Measurements from ENCODE around the gene CMTM5.

CMTM5 gene

DNA sequence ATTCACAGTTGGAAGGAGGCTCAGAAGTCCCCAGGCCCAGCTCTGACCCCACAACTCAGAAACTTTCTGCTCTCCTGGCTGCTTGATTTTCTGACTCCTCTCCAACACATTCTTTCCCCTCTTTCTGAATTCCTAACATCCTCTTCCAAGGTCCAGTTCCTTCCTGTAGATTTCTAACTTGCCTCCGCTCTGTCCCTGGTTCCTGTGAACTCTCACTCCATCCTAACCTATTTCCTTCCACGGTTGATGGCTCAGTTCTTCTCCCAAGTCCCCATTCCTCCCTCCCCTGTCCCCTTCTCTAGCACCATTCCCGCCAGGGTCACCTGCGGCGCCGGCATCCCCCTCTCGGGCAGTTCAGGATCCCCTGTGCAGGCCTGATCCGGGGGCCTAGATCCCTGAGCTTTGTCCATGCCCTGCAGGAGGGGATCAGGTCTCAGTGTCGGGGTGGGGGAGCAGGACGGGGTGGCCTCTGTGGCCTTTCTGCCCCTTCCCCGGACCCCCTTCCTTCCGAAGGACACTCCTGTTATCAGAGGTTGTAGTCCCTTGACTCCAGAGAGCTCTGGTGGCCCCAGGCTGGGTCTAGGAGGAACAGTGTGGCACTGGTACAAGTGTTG lies 18.2 kb upstream of the CMTM5 start:
- ATAC-seq = no peak

DNA sequence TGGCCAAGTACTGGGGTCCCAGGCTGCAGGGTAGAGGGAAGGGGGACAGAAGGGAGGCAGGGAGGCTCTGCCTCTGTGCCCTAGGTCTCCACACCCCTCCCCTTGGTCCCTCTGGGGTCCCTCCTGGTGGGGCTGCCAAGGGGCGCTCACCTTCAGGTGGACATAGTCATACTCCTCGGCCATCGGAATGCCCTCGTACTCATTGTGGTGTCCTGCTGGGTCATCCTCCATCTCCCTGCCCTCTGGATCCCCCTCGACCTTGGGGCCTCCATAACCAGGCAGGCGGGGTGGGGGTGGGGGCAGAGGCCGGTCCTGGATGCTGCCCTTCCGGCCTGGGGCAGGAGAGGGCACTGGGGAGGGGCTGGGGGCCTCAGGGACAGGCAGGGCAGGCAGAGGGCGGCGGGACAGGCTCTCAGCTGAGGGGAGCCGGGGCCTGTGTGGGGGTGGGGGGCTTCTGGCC lies 17.6 kb upstream of the CMTM5 start:
- no peak for ATAC-seq

DNA sequence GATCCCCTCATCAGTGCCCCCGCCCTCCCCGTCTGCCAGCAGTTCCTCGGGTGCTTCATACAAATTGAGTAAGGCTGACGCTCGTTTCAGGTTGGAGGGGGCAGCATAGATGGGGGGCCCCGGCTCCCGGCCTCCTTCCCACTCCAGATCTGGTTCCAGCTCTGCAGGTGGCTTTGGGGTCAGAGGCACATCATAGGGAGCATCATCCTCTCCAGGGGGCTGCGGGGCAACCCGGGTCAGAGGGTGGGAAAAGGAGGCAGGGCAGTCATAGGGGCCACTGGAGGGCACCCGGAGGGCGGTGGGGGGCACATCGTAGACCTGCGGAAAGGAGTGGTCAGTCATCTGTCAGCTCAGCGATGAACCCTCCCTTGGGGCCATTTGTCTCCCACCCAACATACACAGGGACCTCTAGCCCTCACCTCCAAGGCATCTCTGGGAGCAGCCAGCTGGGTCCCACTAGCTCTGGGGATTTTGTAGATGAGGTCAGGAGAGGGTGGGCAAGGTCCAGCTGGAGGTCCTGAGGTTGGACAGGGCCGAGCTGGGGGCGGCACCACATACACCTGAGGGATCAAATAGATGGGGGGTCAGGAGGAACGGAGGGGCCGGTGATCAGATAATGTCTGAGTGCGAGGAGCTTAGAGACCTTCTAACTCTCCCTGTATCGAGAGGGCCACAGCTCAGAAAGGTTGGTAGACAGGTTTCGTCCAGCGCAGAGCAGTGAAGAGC lies 17.0 kb upstream of the CMTM5 start:
- ATAC-seq = no peak

DNA sequence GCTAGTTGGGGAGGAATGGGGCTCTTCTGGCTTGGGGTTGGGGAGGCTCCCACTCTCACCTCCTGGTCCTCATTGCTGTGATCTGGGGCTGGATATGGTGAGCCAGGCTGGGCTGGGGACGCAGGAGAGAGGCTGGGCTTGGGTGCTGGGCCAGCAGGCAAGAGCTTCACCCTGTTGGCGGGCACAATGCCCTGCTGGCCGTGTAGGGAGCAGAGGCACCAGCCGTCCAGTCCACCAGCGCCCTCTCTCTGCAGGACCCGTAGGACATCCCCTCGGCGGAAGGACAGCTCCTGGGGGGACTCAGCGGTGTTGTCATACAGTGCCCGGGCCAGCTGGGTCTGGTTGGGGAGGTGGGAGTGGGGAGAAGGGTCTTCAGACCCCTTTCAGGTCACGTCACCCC lies 16.4 kb upstream of the CMTM5 start:
- no peak for ATAC-seq

DNA sequence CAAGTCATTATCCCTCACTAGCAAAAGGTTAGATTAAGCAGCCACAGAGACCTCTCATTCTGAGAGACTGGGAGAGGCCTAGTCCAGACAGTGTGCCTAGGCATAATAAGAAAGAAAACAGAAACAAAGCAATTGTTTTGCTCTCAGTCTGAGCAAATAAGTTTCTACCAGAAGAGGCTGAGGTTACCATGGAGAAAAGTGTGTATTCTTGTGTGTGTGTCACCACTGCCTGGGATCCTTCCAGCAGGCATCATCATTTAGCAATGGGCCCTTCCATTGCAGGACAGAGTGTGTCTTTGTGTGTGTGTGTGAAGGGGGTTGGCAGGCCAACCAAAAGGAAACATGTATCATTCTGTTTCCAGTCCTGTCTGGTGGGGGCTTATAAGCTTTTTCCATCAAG lies 15.5 kb upstream of the CMTM5 start:
- ATAC-seq = peak; percentile 13 to 25

DNA sequence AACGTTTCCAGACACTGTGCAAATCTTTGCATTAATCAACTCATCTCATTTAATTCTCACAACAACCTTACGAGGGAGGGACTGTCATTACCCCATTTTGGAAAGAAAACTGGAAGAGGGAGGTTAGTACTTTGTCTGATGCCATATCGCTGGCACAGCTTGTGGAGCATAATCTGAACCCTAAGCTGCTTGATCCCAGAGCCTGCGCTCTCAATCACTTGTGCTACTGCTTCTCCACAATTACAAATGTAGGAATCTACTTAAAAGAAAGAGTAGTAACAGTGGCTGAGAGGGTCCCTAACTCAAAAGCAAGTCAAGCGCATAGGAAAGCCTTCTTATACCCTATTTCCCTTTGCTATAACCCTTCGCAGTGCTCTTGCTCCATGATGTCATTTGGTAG lies 15.1 kb upstream of the CMTM5 start:
- no peak for ATAC-seq

DNA sequence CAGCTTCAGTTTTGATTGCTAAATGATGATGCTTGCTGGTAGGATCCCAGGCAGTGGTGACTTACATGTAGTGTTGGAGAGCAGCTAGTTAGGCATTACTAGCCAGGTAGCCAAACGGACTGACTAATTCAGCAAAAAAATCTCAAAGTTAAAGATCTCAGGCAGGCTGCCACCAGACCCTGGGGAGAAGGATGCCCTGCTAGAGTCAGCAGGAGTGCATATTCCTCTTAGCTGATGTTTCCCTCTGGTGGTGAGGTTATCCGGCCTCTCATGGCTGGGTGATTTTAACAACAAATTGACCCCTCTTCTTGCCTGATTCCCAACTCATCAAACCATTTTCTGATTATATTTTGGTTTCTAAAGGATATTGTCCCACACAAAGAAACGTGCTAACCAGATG lies 14.6 kb upstream of the CMTM5 start:
- no peak for ATAC-seq

DNA sequence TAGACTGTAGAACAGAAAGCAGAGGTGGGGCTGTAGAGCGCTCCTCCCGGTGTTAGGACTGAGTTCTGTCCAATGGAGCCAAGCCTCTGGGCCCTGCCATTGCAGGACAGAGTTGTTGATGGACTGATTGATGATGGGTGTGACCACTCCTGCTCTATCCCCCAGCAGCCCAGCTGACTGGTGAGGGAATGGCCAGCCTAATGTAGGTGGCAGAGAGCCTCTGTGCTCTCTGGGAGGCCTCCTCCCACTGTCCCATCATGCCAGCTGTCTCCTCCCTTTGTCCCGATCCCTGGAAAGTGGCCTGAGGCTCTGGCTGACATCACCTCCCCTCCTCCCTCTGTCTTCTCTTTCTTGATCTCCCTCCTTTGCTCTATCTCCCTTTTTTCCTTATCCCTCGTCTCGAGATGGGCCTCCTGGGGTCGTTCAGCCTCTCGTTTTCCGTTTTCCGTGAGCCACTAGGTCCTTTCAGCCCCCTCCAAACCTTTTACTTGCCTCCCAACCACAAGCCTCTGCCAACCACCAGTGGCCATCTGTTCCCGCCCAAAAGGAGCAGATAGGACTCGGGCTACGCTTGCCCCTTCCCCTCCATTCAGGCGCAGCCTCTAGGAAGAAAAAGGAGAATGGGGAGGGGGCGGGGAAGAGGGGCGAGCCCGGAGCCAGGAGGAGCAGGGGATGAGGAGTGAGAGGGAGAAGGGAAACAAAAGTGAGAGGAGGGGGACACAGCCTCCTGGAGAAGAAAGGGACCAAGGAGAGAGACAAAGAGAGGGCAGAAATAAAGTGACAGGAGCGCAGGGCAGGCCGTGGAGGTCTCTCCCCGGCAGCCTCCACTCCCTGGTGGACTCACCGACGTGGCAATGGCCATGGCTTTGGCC lies 12.4 kb upstream of the CMTM5 start:
- ATAC-seq = no peak

DNA sequence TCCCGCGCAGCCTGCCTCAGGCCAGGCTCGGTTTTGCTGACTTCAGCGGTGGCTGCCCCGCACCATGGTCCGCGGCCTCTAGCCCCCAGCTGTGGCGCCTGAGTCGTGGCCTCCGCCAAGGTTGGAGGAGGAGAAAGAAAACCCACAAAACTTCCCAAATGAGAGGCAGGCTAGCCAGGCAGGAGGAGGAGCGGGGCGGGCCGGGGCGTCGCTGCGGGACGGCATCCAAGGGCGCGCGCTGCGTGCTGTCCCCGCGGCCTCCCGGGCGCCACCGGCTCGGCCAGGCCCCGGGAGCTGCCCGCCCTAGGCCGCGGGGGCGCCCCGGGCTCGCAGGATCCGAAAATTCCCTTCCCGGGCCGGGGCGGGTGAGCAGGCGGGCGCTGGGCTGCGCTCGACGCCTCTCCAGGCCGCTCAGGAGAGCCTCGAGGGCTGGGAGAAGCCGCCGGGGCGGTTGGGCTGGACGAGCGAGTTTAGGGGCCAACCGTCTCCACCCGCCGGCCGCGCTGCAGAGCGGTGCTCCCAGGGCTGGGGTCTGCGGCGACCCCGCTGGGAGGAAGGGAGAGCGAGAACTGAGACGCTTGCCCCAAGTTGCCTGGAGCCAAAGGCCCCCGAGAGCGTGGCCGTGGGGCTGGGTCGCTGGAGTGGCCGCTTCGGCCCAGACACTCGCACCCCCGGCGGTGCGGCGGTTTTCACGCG lies 11.7 kb upstream of the CMTM5 start, which contains the start of gene EFS:
TSS of gene EFS (minus strand) at position 137 of the 696 bp plus-strand sequence. CDS start 147 bp downstream, outside the sequence.
- no peak for ATAC-seq

DNA sequence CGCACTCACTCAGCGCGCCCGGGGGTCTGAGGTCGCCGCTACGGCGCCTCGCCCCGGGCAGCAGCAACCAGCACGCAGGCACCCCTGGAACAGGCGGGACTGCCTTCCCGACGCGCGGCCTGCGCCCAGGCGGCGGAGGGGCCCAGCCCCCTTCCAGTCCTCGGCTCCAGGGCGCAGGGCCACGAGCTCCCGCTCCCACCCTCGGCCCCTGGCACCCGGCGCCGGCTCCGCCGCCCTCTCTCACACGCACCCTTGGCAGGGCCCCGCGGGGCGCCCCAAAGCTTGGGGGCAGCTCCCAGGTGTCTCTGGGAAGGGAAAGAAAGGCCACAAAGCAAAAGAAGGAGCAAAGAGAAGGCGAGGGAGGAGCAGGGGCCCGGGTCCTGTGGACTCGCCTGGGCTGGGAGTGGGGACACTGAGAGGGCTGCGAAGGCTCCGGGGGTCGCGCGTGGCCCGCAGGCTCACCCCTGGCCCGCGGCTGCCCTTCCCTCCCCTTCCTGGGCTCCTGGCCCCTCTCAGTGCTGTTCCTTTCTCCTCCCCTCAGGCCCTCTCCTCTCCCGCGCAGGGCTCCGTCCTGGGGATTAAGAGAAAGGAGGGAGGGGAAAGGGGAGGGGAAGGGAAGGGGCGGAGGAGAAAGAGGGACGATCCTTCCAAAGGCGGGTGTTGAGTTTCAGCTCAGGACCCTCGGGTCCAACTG lies 11.0 kb upstream of the CMTM5 start:
- no peak for ATAC-seq

DNA sequence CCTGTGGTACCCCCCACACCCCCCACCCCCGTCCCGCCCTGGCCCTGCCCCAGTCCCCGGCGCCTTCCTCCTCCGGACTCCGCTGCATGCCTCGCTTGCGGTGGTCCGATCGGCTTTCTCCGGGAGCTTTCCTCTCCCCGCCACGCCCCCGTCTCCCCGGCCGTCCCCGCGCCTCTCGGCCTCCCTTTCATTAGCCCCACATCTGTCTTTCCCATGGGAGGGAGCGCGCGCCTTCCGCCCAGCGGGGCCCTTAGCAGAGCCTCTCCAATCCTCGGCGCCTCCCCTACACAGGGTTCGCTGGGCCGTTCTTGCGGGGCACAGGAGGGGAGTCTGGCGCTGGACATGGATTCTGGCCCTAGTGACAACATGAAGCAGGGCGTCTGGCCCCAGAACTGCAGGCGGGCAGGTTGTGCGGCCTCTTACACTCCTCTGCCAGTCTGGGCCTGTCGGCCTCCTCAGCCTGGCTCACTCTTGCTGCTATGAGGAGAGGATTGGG lies 10.4 kb upstream of the CMTM5 start:
- no peak for ATAC-seq

DNA sequence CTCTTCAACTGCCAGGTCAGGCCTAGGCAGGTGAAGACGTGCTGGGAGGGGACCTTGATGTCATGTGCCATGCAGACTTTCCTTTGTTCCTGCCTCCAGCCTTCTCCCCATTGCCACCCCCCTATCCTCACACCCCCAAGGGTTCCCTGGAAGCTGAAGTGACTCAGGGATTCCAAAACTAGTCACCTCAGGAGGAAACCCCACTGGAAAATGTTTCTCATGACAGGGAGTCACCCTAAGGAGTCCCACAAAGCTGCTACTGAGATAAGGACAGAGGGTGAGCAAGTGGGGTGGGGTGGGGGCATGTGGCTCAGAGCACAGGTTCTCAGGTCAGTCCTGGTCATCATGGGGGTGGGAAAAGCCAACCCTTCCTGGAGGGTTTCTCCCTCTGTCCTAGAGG lies 6.6 kb upstream of the CMTM5 start:
- ATAC-seq = no peak

DNA sequence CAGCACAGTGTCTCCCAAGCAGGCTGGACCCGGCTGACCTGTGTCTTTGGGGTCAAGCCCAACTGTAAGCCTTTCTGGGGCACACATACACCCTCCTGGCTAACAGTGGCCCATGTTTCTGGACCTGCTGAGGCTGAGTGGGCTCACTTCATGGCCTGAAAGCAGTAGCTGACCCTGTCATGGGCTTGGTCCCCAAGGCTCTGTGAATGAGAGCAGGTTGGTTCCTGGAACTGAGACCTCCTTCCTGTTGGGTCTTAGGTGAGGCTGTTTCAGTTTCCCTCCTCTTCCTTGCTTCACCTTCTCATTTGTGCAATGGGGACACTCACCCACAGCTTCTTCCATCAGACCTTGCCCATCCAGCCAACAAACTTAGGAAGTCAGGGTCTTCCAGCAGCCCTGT lies 5.0 kb upstream of the CMTM5 start:
- ATAC-seq = no peak

DNA sequence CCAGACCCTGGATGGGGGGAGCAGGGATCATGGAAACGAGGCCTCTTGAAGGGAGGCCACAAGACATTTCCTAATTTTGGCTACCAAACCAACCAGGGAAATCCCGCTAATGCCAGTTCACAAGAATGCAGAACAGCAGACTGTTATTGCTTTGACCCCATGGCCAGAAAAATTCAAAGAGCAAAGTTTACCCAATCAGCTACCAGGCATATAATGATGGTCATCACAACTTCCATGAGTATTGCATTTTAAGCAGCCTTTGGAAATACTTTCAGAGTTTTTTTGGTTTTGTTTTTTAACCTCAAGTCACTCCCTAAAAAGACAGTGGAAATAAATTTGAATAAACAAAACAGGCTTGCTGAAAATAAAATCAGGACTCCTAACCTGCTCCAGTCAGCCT lies 4.3 kb upstream of the CMTM5 start, which contains the start of gene IL25:
TSS of gene IL25 (plus strand) at position 301 of the 400 bp plus-strand sequence.
- no peak for ATAC-seq

DNA sequence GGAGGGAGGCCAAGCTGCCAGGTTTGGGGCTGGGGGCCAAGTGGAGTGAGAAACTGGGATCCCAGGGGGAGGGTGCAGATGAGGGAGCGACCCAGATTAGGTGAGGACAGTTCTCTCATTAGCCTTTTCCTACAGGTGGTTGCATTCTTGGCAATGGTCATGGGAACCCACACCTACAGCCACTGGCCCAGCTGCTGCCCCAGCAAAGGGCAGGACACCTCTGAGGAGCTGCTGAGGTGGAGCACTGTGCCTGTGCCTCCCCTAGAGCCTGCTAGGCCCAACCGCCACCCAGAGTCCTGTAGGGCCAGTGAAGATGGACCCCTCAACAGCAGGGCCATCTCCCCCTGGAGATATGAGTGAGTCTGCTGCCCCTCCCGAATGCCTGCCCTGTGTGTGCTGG lies 3.8 kb upstream of the CMTM5 start:
- no peak for ATAC-seq

DNA sequence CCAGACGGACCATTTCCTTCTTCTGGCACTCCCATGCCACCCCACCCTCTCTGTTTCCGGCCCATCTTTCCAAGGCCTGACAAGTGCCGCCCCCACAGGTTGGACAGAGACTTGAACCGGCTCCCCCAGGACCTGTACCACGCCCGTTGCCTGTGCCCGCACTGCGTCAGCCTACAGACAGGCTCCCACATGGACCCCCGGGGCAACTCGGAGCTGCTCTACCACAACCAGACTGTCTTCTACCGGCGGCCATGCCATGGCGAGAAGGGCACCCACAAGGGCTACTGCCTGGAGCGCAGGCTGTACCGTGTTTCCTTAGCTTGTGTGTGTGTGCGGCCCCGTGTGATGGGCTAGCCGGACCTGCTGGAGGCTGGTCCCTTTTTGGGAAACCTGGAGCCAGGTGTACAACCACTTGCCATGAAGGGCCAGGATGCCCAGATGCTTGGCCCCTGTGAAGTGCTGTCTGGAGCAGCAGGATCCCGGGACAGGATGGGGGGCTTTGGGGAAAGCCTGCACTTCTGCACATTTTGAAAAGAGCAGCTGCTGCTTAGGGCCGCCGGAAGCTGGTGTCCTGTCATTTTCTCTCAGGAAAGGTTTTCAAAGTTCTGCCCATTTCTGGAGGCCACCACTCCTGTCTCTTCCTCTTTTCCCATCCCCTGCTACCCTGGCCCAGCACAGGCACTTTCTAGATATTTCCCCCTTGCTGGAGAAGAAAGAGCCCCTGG lies 1.2 kb upstream of the CMTM5 start:
- no peak for ATAC-seq

DNA sequence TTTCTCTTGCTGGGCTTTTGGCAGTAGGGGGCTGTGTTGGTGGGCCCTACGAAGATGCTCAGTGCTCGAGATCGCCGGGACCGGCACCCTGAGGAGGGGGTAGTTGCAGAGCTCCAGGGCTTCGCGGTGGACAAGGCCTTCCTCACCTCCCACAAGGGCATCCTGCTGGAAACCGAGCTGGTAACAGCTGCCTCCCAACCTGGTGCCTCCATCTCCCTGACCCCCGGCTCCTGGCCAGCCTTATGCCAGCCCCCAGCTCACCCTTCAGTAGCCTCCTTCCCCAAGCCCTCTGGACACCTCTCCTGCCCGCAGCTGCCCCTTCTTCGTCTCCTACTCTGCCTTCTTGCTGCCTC lies 328 bp downstream of the CMTM5 start:
- no peak for ATAC-seq

DNA sequence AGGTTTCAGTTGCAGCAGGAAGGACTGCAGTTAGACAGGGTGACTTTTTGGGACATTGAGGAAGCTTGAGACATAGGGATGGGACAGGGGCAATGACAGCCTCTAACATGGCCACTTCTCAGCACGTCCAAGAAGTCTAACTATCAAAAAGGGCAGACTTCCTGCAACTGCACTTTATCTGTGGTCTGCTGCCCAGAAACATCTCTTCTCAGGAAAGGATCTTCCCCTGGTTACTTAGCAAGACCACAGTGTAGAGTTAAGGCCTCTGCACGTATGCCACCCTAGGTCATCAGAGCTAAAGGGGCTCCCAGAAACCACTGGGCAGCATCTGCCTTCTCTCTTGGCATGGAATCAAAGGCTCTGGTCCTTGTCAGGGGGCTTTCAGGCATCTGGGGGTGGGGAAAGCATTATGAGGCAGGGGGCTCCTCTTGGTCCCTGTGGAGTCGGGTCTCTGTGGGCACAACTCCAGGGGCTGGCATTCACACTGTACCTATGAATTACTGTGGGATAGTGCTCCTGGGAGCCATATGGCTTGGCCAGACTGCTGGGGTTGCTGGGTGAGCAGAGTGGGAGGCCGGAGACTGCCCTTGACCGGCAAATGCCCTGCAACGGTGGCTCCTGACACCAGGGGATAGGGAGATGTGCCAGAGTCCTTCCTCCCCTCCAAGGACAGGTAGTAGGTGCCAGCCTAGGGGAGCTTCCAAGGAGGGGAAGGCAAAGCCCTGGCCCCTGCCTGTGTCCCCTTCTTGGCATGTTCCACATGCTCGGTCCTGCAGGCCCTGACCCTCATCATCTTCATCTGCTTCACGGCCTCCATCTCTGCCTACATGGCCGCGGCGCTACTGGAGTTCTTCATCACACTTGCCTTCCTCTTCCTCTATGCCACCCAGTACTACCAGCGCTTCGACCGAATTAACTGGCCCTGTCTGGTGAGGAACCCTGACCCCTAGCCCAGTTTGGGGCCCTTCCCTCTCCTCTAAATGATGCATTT lies 1.0 kb downstream of the CMTM5 start:
- no peak for ATAC-seq

DNA sequence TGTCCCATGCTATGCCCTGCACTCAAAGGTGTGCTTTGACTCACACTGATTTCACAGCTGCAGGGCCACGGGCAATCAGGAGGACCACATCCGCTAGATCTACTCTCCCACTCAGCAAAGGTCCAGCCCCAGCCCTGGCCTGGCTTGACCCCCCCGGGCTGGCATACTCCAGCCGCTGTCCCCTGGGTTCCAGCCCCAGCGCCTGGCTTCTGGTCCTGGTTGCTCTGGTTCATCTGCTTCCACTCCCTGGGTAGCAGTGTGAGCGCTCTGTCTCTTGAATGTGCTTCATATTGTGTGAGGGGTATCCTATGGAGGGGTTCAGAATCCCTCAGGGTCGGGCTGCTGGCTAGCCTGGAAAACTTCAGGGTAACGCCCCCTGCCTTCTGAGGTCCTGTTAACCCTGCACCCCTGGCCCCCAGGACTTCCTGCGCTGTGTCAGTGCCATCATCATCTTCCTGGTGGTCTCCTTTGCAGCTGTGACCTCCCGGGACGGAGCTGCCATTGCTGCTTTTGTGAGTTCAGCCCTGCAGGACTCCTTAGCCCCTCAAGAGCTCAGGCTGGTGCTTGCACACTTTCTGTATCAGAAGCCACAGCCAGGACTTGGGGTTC lies 1.9 kb downstream of the CMTM5 start:
- ATAC-seq = no peak
